GM12878 (cell line): Measurements from ENCODE around the gene PGC.

Experiments
- CREB1 ChIP-seq: IDR thresholded peaks from 2 replicates; pipeline ENCODE4 v1.6.1; 2012; ENCODE audit warnings: low read depth, mild to moderate bottlenecking, inconsistent platforms
- CTCF ChIP-seq, 3 experiments: IDR thresholded peaks in 2 of 3; conservative IDR thresholded peaks in 1 of 3; 2 replicates each; pipeline ENCODE4 v1.5.1; 2011; ENCODE audit warnings: low read depth in 3 of 3, low read length in 3 of 3, mild to moderate bottlenecking in 3 of 3, control low read depth in 2 of 3, moderate library complexity in 2 of 3, inconsistent platforms in 1 of 3, mixed read lengths in 1 of 3; ENCODE audit not compliant: control insufficient read depth in 2 of 3, insufficient read depth in 1 of 3; ENCODE audit errors: extremely low read depth in 1 of 3
- EZH2 ChIP-seq: IDR thresholded peaks from 2 replicates; pipeline ENCODE4 v1.6.1; 2012; ENCODE audit warnings: low read depth, mild to moderate bottlenecking, control low read depth, inconsistent platforms, low read length, borderline replicate concordance; ENCODE audit not compliant: control insufficient read depth
- JUNB ChIP-seq: IDR thresholded peaks from 2 replicates; pipeline ENCODE4 v1.6.1; 2016; ENCODE audit warnings: antibody characterized with exemption, mild to moderate bottlenecking
- POLR2A ChIP-seq: IDR thresholded peaks from 2 replicates; pipeline ENCODE4 v1.6.1; 2011; ENCODE audit warnings: low read depth, mild to moderate bottlenecking, low read length
- REST ChIP-seq: IDR thresholded peaks from 2 replicates; pipeline ENCODE4 v1.6.1; 2012; ENCODE audit warnings: mild to moderate bottlenecking, low read depth, low read length
- TARDBP ChIP-seq: IDR thresholded peaks from 2 replicates; pipeline ENCODE4 v1.6.1; 2016; ENCODE audit warnings: borderline replicate concordance
- USF2 ChIP-seq: IDR thresholded peaks from 2 replicates; pipeline ENCODE4 v1.6.1; 2011; ENCODE audit warnings: low read depth, low read length, improper control_type of control experiment, borderline replicate concordance

- TF ChIP-seq EZH2 (no peak), REST (no peak), JUNB (no peak), CTCF (IDR thresholded peaks at IDR 0.05 in 2 of 3, conservative IDR thresholded peaks at IDR 0.05 in 1 of 3; ENCODE audit: control insufficient read depth in 2 of 3, extremely low read depth in 1 of 3, insufficient read depth in 1 of 3, low read depth in 3 of 3, low read length in 3 of 3) (no peak), CREB1 (no peak), POLR2A (no peak), TARDBP (no peak), USF2 (no peak)
Measured at GRCh38 chr6:41774841-41775240, 27.6 kb upstream of the PGC start.
